GM21447 (cell line): Measurements from ENCODE around the gene PLCL1.
"Not testable (repeated sequence)": the region's sequence is repeated elsewhere in the genome, so short reads cannot be mapped to it uniquely, and the experiment has no call there.

Source experiments
- ATAC-seq: cut with Tn5 transposase; IDR thresholded peaks from one replicate; pipeline ENCODE4 v1.9.1; 2021; ENCODE audit not compliant: unreplicated experiment

PLCL1 gene

DNA sequence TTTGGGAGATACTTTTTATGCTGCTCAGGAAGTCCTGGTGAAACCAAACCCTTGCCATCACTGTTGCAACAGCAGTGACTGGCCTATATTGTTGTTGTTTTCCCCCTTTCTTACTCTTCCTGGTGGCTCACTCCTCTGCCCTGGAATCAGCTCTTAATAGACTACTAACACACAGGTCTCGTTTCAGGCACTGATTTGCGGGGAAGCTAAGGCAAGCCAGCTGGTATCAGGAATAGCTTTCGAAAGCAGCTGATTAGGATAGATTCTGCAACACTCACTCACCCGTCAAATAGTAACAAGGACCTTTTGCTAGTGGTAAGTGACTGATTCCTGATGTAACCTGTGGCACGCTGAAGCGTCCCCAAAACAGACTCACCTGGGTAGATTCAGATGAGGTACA lies 360.4 kb downstream of the PLCL1 start:
- ATAC-seq: no peak

DNA sequence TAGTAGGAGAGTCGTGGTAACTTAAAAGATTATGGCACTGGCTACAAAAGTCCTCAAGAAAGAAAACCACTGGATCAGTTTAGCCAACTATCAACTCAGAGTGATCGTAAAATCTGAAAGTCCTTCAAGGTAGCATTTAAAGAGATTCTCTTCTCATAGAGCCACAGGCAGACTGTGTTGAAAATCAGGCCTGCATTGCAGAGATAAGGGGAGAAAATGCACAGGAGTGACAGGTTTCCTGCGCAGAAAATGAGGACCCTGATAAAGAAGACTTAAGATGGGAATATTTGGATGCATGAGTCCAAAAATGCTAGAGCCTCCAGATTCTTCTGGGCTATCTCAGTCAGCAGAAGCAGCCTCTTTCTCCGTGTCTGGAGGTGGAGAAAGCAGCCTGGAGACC lies 360.9 kb downstream of the PLCL1 start:
- ATAC-seq: no peak

DNA sequence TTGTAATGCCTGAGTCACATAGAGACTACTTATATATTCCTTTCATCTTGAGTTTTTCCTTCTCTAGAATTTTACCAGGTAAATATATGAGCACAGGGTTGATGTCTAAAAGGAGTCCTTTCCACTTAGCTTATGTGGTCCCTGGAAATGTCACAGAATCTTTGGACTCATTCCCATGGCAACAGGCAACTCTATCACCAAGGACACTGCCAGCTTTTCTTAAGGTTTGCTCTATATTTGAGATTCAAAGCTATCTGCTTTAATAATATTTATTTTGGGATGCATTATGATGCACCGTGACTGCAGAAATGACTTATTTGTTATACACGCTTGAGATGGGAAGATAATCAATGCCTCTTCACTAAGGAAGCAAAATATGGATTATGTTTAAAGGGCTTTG lies 363.0 kb downstream of the PLCL1 start:
- ATAC-seq: no peak

DNA sequence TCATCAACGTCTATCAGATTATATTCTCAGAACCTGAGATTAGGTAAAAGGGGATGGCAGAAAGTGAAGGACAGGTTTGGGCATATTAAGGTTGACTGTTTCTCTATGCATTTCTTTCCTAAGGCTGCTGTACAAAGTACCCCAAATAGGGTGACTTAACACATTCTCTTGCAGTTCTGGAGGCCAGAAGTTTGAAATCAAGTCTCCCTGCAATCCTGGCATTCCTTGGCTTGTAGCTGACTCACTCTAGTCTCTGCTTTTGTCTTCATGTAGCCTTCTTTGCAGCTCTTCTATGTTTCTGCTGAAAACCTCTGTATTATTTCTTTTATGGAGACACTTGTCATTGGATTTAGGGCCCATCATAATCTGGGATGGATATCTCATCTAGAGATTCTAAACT lies 364.3 kb downstream of the PLCL1 start:
- ATAC-seq: no peak

DNA sequence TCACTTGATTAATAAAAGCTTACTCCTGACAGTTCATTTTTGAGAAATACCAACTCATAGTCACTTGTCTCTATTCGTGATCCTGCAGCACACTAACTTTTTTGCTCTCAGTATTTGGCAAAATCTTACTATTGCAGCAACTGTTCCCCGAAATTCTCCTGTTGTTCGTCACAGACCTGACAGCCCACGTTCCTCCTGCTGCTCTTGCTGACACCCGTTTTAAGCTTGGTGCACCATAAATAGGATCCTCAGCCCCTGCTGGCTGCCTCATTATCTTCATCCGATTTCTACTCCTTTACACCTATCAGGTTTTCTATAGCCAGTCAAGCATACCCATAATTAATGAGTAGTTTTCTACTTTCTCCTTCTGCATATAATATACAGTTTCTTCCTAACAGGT lies 368.8 kb downstream of the PLCL1 start:
- ATAC-seq: no peak

DNA sequence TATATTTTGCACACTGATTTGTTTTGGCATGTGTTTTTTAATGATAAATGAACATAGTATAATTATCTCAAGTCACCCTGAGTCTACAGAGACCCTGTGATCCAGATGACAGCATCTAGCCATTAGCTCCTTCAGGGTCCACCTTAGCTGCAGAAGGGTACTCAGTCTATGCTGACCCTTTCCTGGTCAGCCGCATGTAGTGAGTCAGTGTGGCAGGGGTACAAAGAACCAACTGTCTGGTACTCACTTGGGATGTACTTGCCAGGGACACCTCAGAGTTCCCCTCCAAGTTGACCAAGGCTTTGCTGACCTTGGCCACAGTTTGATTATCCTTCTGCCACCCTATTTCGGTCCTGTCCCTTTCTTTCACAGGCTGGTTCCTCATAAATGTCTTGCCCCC lies 369.5 kb downstream of the PLCL1 start:
- ATAC-seq: no peak

DNA sequence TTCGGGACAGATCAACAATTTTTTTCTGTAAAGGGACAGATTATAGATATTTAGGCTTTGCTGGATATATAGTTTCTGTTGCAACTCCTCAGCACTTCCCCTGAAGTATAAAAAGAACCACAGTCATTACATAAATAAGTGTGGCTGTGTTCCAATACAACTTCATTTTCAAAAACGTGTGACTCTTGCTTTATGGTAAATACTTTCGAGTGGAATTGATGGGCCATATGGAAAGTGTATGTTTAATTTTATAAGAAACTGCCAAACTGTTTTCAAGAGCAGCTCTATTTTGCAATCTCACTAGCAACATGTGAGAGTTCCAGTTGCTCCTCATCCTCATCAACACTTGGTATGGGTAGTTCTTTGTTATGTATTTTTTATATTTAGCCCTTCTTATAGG lies 370.9 kb downstream of the PLCL1 start:
- ATAC-seq: no peak

DNA sequence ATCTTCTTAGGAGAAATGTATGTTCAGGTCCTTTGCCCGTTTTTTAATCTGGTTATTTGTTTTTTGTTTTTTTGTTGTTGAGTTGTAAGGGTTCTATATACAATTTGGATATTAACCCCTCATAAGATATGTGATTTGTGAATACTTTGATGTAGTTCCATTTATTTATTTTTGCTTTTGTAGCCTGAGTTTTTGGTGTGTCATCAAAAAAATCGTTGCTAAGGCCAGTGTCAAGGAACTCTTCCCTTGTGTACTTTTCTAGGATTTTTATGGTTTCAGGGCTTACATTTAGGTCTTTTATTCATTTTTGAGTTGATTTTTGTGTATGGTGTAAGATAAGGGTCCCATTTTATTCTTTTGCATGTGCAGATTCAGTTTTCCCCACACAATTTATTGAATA lies 372.6 kb downstream of the PLCL1 start:
- no peak for ATAC-seq

DNA sequence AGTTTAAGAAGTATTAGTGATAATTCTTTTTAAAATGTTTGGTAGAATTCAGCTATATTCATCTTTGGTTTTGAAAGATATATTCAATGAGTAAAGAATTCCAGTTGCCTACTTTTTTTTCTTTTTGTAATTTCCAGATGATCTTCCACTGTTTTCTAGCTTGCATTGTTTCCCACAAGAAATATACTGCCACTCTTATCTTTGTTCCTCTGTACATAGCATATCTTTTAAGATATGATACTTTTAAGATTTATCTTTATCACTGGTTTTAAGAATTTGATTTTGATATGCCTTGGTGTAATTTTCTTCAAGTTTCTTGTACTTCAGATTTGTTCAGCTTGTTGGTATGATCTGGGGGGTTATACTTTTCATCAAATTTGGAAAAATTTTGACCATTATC lies 374.4 kb downstream of the PLCL1 start:
- no peak for ATAC-seq

DNA sequence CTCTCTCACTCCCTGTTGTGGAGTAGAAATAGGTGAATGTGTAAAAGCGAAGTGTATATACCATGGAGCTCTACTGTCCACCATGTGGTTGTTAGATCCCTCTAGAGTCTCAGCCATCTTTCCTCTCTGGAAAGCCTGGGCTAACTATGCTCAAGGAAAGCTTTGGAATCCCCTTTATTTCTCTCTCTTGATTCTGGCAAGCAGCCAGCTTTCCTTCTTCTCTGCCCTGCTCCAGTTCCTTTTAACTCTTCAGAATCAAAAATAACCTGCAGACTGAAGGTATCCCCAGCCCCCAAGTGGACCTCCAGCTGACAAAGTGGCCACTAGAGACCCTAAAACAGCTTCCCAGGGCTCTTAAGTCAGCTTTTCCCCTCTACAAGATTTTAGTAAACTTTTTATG lies 381.9 kb downstream of the PLCL1 start:
- ATAC-seq: no peak

DNA sequence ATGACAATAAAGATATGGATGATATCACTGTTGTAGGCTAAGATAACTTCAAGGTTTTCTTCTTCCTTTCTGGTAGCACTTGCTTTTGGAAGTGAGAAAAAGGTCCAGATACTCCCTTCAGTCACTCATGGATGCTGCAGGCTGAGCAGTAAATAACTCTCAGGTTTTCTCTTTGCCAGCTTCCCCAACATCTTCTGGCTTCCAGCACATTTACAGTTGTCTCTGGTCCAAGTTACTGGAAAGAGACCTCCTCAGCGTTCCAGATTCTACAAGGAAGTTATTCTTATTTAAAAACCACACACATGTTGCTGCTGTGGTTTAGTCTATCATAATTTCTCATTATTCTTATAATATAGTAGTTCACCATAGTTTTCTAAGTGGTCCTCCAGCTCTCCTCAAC lies 383.4 kb downstream of the PLCL1 start:
- no peak for ATAC-seq

DNA sequence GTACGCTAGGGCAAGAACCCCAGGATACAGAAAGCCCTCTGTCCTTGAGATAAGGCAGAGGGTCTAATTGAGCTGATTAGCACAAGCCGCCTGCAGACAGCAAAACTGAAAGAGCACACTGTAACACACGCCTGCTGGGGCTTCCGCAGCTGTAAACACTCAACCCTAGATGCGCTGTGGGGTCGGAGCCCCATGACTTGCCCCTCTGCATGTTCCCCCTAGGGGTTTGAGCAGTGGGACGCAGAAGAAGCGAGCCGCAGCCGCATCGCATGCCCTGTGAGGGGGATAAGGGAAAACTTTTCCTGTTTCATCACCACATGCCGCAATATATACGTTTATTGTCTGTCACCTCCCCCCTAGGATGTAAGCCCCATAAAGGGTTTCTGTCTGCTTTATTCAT lies 384.6 kb downstream of the PLCL1 start:
- no peak for ATAC-seq

DNA sequence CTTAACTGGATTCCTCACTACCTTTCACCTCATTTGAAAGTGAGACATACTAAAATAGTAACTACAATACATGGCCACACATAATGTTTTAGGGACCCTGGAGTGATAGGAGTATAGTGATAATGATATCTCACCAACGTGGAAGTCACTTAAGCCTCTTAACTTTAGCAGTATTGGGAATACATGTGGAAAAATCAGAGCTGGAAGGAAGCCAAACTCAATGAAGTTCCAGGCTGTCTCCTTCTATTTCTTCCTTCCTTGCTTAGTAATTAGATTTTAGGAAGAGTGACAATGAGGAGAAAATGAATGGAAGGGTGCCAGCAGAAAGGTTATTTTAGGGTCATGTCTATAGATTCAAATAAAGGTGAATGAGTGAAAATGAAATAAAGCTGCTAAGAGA lies 387.3 kb downstream of the PLCL1 start:
- no peak for ATAC-seq

DNA sequence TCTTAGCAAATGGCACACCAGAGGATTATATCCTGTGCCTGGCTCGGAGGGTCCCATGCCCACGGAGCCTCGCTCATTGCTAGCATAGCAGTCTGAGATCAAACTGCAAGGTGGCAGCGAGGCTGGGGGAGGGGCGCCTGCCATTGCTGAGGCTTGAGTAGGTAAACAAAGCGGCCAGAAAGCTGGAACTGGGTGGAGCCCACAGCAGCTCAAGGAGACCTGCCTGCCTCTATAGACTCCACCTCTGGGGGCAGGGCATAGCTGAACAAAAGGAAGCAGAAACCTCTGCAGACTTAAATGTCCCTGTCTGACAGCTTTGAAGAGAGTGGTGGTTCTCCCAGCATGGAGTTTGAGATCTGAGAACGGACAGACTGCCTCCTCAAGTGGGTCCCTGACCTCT lies 392.2 kb downstream of the PLCL1 start:
- not testable (repeated sequence) for ATAC-seq
